Measurements from ENCODE around the gene KLHL6. TPM values are rescaled to one million over a fixed set of nuclear protein-coding genes. Genes with fewer than 3 reads are reported as not detected.

Gene KLHL6
- total RNA-seq, 1 experiment from 2014 or later, result 41.1 TPM

- Histone ChIP-seq H3K27ac (ENCODE audit: low read length) (no peak overlapping the region; the same call in 1 of the 2 replicates), H3K79me2 (ENCODE audit: low read length) (no peaks in the 10 kb centered on the region), H3K4me2 (ENCODE audit: low read depth, low read length, poor library complexity, severe bottlenecking) (no peak overlapping the region), H3K4me1 (ENCODE audit: low read length) (peaks cover 3% of the 10 kb centered on the region; the same call in 1 of the 2 replicates), H4K20me1 (ENCODE audit: insufficient read depth, low read depth, low read length) (no peaks in the 10 kb centered on the region), H3K27me3 (ENCODE audit: low read length) (no peaks in the 10 kb centered on the region), H3K36me3 (ENCODE audit: insufficient read depth, low read length) (0 out of 2 replicates have a peak, but pooled peaks cover 9% of the 10 kb centered on the region), H3K4me3 (ENCODE audit: low read length) (no peak overlapping the region), H3K9ac (ENCODE audit: low read length) (no peak overlapping the region), H3K9me2 (replicated peaks; ENCODE audit: insufficient read depth, low read length) (no peaks in the 10 kb centered on the region), H3K9me3 (ENCODE audit: low read length) (no peaks in the 10 kb centered on the region), H2AFZ (ENCODE audit: low read length) (no peak overlapping the region)
- no peak for DNase-seq
Observed at GRCh38 chr3:183504597-183504996, 50.9 kb downstream of the KLHL6 start.

- no peak for DNase-seq
- H3K36me3 ChIP-seq (ENCODE audit: insufficient read depth, low read length), result 0 out of 2 replicates have a peak, but pooled peaks cover 9% of the 10 kb centered on the region
Observed at GRCh38 chr3:183503746-183504145, 51.8 kb downstream of the KLHL6 start.

GRCh38 chr3:183502237-183503181 is 53.0 kb downstream of the KLHL6 start:
- no peak overlapping the region for H3K4me2 ChIP-seq (ENCODE audit: low read depth, low read length, poor library complexity, severe bottlenecking)
- H3K9me3 ChIP-seq (ENCODE audit: low read length), result no peaks in the 10 kb centered on the region
- H3K27me3 ChIP-seq (ENCODE audit: low read length), result no peaks in the 10 kb centered on the region
- H3K36me3 ChIP-seq (ENCODE audit: insufficient read depth, low read length), result 0 out of 2 replicates have a peak, but pooled peaks cover under 1% of the 10 kb centered on the region
- H3K9me2 ChIP-seq (replicated peaks; ENCODE audit: insufficient read depth, low read length), result no peaks in the 10 kb centered on the region
- peaks cover 3% of the 10 kb centered on the region; the same call in 1 of the 2 replicates for H3K4me1 ChIP-seq (ENCODE audit: low read length)
- H3K27ac ChIP-seq (ENCODE audit: low read length), result 0 out of 2 replicates have a peak overlapping the region, but pooled peaks have one; percentile 8
- H3K4me3 ChIP-seq (ENCODE audit: low read length), result no peak overlapping the region
- DNase-seq, result no peak
- no peak overlapping the region for H2AFZ ChIP-seq (ENCODE audit: low read length)
- H3K9ac ChIP-seq (ENCODE audit: low read length), result no peak overlapping the region
- H3K79me2 ChIP-seq (ENCODE audit: low read length), result no peaks in the 10 kb centered on the region
- H4K20me1 ChIP-seq (ENCODE audit: insufficient read depth, low read depth, low read length), result no peaks in the 10 kb centered on the region

More at GRCh38 chr3:183503746-183504145, 51.8 kb downstream of the KLHL6 start:
- no peaks in the 10 kb centered on the region for H4K20me1 ChIP-seq (ENCODE audit: insufficient read depth, low read depth, low read length)
- H3K9me3 ChIP-seq (ENCODE audit: low read length), result no peaks in the 10 kb centered on the region
- H3K4me3 ChIP-seq (ENCODE audit: low read length), result no peak overlapping the region
- no peak overlapping the region for H2AFZ ChIP-seq (ENCODE audit: low read length)
- no peak overlapping the region for H3K27ac ChIP-seq (ENCODE audit: low read length)
- H3K4me1 ChIP-seq (ENCODE audit: low read length), result peaks cover 3% of the 10 kb centered on the region; the same call in 1 of the 2 replicates
- H3K9me2 ChIP-seq (replicated peaks; ENCODE audit: insufficient read depth, low read length), result no peaks in the 10 kb centered on the region
- H3K4me2 ChIP-seq (ENCODE audit: low read depth, low read length, poor library complexity, severe bottlenecking), result no peak overlapping the region
- no peaks in the 10 kb centered on the region for H3K27me3 ChIP-seq (ENCODE audit: low read length)
- H3K9ac ChIP-seq (ENCODE audit: low read length), result no peak overlapping the region
- no peaks in the 10 kb centered on the region for H3K79me2 ChIP-seq (ENCODE audit: low read length)

- Histone ChIP-seq H3K9me2 (replicated peaks; ENCODE audit: insufficient read depth, low read length) (no peaks in the 10 kb centered on the region), H2AFZ (ENCODE audit: low read length) (no peak overlapping the region), H3K27me3 (ENCODE audit: low read length) (no peaks in the 10 kb centered on the region), H3K9me3 (ENCODE audit: low read length) (no peaks in the 10 kb centered on the region), H3K79me2 (ENCODE audit: low read length) (0 out of 2 replicates have a peak, but pooled peaks cover 4% of the 10 kb centered on the region), H4K20me1 (ENCODE audit: insufficient read depth, low read depth, low read length) (no peaks in the 10 kb centered on the region), H3K4me1 (ENCODE audit: low read length) (peaks cover under 1% of the 10 kb centered on the region; the same call in 1 of the 2 replicates), H3K9ac (ENCODE audit: low read length) (no peak overlapping the region), H3K4me3 (ENCODE audit: low read length) (no peak overlapping the region), H3K4me2 (ENCODE audit: low read depth, low read length, poor library complexity, severe bottlenecking) (no peak overlapping the region), H3K27ac (ENCODE audit: low read length) (no peak overlapping the region), H3K36me3 (ENCODE audit: insufficient read depth, low read length) (no peaks in the 10 kb centered on the region)
- DNase-seq, result no peak
Observed at GRCh38 chr3:183500981-183501704, 54.4 kb downstream of the KLHL6 start.

GRCh38 chr3:183500319-183500718 is 55.2 kb downstream of the KLHL6 start:
- Histone ChIP-seq H3K36me3 (ENCODE audit: insufficient read depth, low read length) (no peaks in the 10 kb centered on the region), H3K27me3 (ENCODE audit: low read length) (no peaks in the 10 kb centered on the region), H3K9me3 (ENCODE audit: low read length) (no peaks in the 10 kb centered on the region), H3K4me3 (ENCODE audit: low read length) (no peak overlapping the region), H3K9me2 (replicated peaks; ENCODE audit: insufficient read depth, low read length) (no peaks in the 10 kb centered on the region), H3K4me2 (ENCODE audit: low read depth, low read length, poor library complexity, severe bottlenecking) (no peak overlapping the region), H3K79me2 (ENCODE audit: low read length) (0 out of 2 replicates have a peak, but pooled peaks cover 4% of the 10 kb centered on the region), H3K4me1 (ENCODE audit: low read length) (no peaks in the 10 kb centered on the region), H4K20me1 (ENCODE audit: insufficient read depth, low read depth, low read length) (no peaks in the 10 kb centered on the region), H3K9ac (ENCODE audit: low read length) (no peak overlapping the region), H2AFZ (ENCODE audit: low read length) (no peak overlapping the region), H3K27ac (ENCODE audit: low read length) (no peak overlapping the region)
- DNase-seq, result no peak

DNA sequence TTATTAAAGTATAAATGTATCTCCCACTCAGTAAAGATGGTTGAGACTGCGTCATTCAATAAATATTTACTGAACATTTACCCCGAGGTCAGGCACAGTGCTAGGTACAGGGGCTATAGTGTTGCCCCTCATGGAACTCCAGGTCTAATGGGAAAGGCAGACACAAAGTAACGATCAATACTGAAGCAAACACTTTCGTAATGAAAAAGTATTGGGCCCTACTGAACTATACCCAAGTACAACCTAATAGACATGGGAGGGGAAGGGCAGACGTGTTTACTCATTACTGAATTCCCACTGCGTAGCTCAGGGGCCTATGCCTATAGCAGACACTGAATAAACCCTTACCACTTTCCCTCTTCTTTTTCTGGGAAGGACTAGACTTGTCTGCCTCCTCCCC is 56.9 kb downstream of the KLHL6 start:
- H3K27me3 ChIP-seq (ENCODE audit: low read length), result no peaks in the 10 kb centered on the region
- no peak for DNase-seq
- H3K9me3 ChIP-seq (ENCODE audit: low read length), result no peaks in the 10 kb centered on the region
- H3K27ac ChIP-seq (ENCODE audit: low read length), result no peak overlapping the region
- no peak overlapping the region for H3K4me2 ChIP-seq (ENCODE audit: low read depth, low read length, poor library complexity, severe bottlenecking)
- 0 out of 2 replicates have a peak, but pooled peaks cover 4% of the 10 kb centered on the region for H3K79me2 ChIP-seq (ENCODE audit: low read length)
- H2AFZ ChIP-seq (ENCODE audit: low read length), result no peak overlapping the region
- no peaks in the 10 kb centered on the region for H4K20me1 ChIP-seq (ENCODE audit: insufficient read depth, low read depth, low read length)
- no peaks in the 10 kb centered on the region for H3K4me1 ChIP-seq (ENCODE audit: low read length)
- H3K9ac ChIP-seq (ENCODE audit: low read length), result no peak overlapping the region
- no peak overlapping the region for H3K4me3 ChIP-seq (ENCODE audit: low read length)
- H3K36me3 ChIP-seq (ENCODE audit: insufficient read depth, low read length), result no peaks in the 10 kb centered on the region
- H3K9me2 ChIP-seq (replicated peaks; ENCODE audit: insufficient read depth, low read length), result no peaks in the 10 kb centered on the region

DNA sequence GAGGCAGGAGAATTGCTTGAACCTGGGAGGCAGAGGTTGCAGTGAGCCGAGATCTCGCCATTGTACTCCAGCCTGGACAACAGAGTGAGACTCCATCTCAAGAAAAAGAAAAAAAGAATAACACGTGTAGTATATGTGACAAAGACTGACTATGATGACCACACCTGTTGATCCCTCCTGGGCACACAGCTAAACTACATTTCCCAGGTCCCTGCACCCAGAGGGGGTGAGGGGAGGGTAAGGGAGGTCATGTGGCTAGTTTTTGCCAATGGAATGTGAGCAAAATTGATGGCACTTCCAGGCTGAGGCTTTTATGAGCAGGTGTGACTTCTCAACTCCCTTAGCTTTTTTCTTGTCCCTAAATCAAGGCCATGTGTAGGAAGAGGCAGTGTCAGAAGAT is 58.2 kb downstream of the KLHL6 start:
- DNase-seq, result no peak
- Histone ChIP-seq H3K9me2 (replicated peaks; ENCODE audit: insufficient read depth, low read length) (no peaks in the 10 kb centered on the region), H3K27ac (ENCODE audit: low read length) (no peak overlapping the region), H4K20me1 (ENCODE audit: insufficient read depth, low read depth, low read length) (no peaks in the 10 kb centered on the region), H3K4me3 (ENCODE audit: low read length) (no peak overlapping the region), H3K36me3 (ENCODE audit: insufficient read depth, low read length) (no peaks in the 10 kb centered on the region), H3K4me1 (ENCODE audit: low read length) (no peaks in the 10 kb centered on the region), H3K9ac (ENCODE audit: low read length) (no peak overlapping the region), H3K27me3 (ENCODE audit: low read length) (no peaks in the 10 kb centered on the region), H3K79me2 (ENCODE audit: low read length) (0 out of 2 replicates have a peak, but pooled peaks cover 4% of the 10 kb centered on the region), H2AFZ (ENCODE audit: low read length) (no peak overlapping the region), H3K4me2 (ENCODE audit: low read depth, low read length, poor library complexity, severe bottlenecking) (no peak overlapping the region), H3K9me3 (ENCODE audit: low read length) (no peaks in the 10 kb centered on the region)

GRCh38 chr3:183496311-183496710 is 59.2 kb downstream of the KLHL6 start:
- Histone ChIP-seq H3K4me2 (ENCODE audit: low read depth, low read length, poor library complexity, severe bottlenecking) (no peak overlapping the region), H4K20me1 (ENCODE audit: insufficient read depth, low read depth, low read length) (no peaks in the 10 kb centered on the region), H3K9me2 (replicated peaks; ENCODE audit: insufficient read depth, low read length) (no peaks in the 10 kb centered on the region), H3K36me3 (ENCODE audit: insufficient read depth, low read length) (no peaks in the 10 kb centered on the region), H3K4me3 (ENCODE audit: low read length) (no peak overlapping the region), H2AFZ (ENCODE audit: low read length) (no peak overlapping the region), H3K4me1 (ENCODE audit: low read length) (no peaks in the 10 kb centered on the region), H3K9me3 (ENCODE audit: low read length) (no peaks in the 10 kb centered on the region), H3K27ac (ENCODE audit: low read length) (no peak overlapping the region), H3K9ac (ENCODE audit: low read length) (no peak overlapping the region), H3K27me3 (ENCODE audit: low read length) (no peaks in the 10 kb centered on the region), H3K79me2 (ENCODE audit: low read length) (0 out of 2 replicates have a peak, but pooled peaks cover 4% of the 10 kb centered on the region)
- DNase-seq, result no peak

Measured in Karpas-422 (cell line).